Activated B cell treated with CpG ODN at 0.5 μM for 24 hours (primary cell): ENCODE data around the gene ROBO3. TPM values are rescaled to one million over a fixed set of nuclear protein-coding genes. Genes with fewer than 3 reads are reported as not detected.

Source experiments
- ATAC-seq: fragments of 200-7000 bp; cut with Tn5 transposase; one replicate; pipeline ENCODE4 v1.10.0; 2021; ENCODE audit warnings: low read depth, mild to moderate bottlenecking, moderate library complexity
- CTCF ChIA-PET: fragments of 350-600 bp; sonication (Branson Sonifier 250); formaldehyde crosslinking; loops from one replicate; lab custom pipeline; 2021; ENCODE audit warnings: antibody characterized with exemption; lab: Charles Lee
- POLR2A ChIA-PET: fragments of 350-600 bp; sonication (Branson Sonifier 250); formaldehyde crosslinking; loops from one replicate; lab custom pipeline; 2021; ENCODE audit warnings: antibody characterized with exemption; lab: Charles Lee
- DNase-seq: peaks from one replicate; pipeline ENCODE4 v3.0.0; 2022
- H3K27ac Mint-ChIP-seq: one replicate; pipeline ENCODE4 v1.8.0; 2020; ENCODE audit warnings: mixed read lengths
- H3K27me3 Mint-ChIP-seq: one replicate; pipeline ENCODE4 v1.8.0; 2021; ENCODE audit warnings: mixed read lengths
- H3K36me3 Mint-ChIP-seq: one replicate; pipeline ENCODE4 v1.8.0; 2021; ENCODE audit warnings: low read depth, mixed read lengths
- H3K4me1 Mint-ChIP-seq: one replicate; pipeline ENCODE4 v1.8.0; 2021; ENCODE audit warnings: mixed read lengths
- H3K4me3 Mint-ChIP-seq: one replicate; pipeline ENCODE4 v1.8.0; 2020; ENCODE audit warnings: mild to moderate bottlenecking, mixed read lengths
- H3K9me3 Mint-ChIP-seq: one replicate; pipeline ENCODE4 v1.8.0; 2020; ENCODE audit warnings: mixed read lengths
- intact Hi-C: fragments of 100-400 bp; cut with micrococcal nuclease; formaldehyde crosslinking; loops from one replicate; pipeline ENCODE4 v1.15.1; 2024
- total RNA-seq: library from RNA; stranded (reverse); gene quantifications from 2 replicates; pipeline ENCODE4 v1.2.3, GENCODE V29; 2022
- TF ChIP-seq, protein P1 (sequence below): fragments of 200-600 bp; IDR thresholded peaks from one replicate; pipeline ENCODE4 v1.8.0; 2022; ENCODE audit warnings: antibody characterized with exemption, mild to moderate bottlenecking

Gene ROBO3
- total RNA-seq, 1 donor from 2014 or later: 1.5 TPM

GRCh38 chr11:124865902-124866851 lies 945 bp downstream of the ROBO3 start:
- Mint-ChIP-seq H3K27me3 (peaks cover 85% of the 10 kb centered on the region), H3K9me3 (no peaks in the 10 kb centered on the region), H3K4me3 (no peak overlapping the region), H3K27ac (no peak overlapping the region), H3K4me1 (peaks cover 30% of the 10 kb centered on the region), H3K36me3 (no peaks in the 10 kb centered on the region)
- TF ChIP-seq, protein P1, sequence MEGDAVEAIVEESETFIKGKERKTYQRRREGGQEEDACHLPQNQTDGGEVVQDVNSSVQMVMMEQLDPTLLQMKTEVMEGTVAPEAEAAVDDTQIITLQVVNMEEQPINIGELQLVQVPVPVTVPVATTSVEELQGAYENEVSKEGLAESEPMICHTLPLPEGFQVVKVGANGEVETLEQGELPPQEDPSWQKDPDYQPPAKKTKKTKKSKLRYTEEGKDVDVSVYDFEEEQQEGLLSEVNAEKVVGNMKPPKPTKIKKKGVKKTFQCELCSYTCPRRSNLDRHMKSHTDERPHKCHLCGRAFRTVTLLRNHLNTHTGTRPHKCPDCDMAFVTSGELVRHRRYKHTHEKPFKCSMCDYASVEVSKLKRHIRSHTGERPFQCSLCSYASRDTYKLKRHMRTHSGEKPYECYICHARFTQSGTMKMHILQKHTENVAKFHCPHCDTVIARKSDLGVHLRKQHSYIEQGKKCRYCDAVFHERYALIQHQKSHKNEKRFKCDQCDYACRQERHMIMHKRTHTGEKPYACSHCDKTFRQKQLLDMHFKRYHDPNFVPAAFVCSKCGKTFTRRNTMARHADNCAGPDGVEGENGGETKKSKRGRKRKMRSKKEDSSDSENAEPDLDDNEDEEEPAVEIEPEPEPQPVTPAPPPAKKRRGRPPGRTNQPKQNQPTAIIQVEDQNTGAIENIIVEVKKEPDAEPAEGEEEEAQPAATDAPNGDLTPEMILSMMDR: no peak
- ATAC-seq: peak; percentile 28
- intact Hi-C loops: loop anchor here (2.0 to 10.0 kb wide), 2 partner anchors 29 to 451 kb away; no protein-coding TSS in a partner anchor
- DNase-seq: peak; percentile 43
- CTCF ChIA-PET: interaction anchor here (1.3 to 2.1 kb wide), 5 partner anchors 10 to 221 kb away, joined by 3 to 11 read pairs (median 6); no protein-coding TSS in a partner anchor
- POLR2A ChIA-PET: no interaction called here

- Mint-ChIP-seq H3K4me3 (no peak overlapping the region), H3K4me1 (peaks cover 30% of the 10 kb centered on the region), H3K9me3 (no peaks in the 10 kb centered on the region), H3K27me3 (peaks cover 88% of the 10 kb centered on the region), H3K27ac (no peak overlapping the region), H3K36me3 (no peaks in the 10 kb centered on the region)
- intact Hi-C loops: loop anchor here (1.0 to 10.0 kb wide), 4 partner anchors 31 to 453 kb away; no protein-coding TSS in a partner anchor
- TF ChIP-seq, protein P1: no peak
- ChIA-PET POLR2A (interaction anchor here (0.6 kb wide), 2 partner anchors 116 to 467 kb away, joined by 3 to 5 read pairs; no protein-coding TSS in a partner anchor), CTCF (interaction anchor here (2.1 kb wide), 2 partner anchors 198 to 223 kb away, joined by 6 to 11 read pairs; no protein-coding TSS in a partner anchor)
- DNase-seq (no peak), ATAC-seq (peak; percentile 50)
Measured at GRCh38 chr11:124867700-124868099, 2.5 kb downstream of the ROBO3 start.

DNA sequence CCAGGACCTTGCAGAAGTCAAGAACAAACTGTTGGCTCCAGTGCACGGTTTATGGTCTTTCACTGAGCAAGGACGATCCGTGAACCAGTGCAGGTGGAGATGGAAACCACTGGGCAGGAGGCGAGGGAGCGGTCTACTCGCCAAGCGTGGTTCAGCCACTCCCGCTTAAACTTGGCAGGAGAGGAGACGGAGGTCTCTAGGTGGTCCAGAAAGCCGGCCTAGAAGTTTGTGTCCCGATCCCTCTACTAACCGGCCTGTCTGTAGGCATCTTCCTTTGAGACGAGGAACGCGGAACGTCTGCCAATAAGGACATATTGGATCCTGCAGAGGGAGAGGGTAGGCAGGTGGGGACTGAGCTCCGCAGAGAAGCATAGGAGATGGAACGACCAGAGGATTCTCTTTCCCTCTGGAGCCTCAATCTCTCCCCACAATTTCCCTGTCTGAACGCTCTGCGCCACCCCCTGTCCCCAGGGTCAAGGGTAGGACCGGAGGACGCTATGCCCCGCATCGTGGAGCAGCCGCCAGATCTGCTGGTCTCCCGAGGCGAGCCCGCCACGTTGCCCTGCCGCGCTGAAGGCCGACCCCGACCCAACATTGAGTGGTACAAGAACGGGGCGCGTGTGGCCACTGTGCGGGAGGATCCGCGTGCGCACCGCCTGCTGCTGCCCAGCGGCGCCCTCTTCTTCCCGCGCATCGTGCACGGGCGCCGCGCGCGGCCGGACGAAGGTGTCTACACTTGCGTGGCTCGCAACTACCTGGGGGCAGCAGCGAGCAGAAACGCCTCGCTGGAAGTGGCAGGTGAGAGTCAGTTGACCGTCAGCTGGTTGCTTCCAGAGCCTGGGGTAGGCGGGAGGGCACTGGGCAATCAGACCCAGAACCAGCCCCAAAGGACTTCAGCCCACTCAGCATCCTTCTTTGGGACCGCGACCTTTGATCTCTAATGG lies 3.4 kb downstream of the ROBO3 start:
- ChIA-PET POLR2A (no interaction called here), CTCF (no interaction called here)
- H3K4me3 Mint-ChIP-seq: no peak overlapping the region
- peaks cover 85% of the 10 kb centered on the region for H3K27me3 Mint-ChIP-seq
- no peak overlapping the region for H3K27ac Mint-ChIP-seq
- H3K4me1 Mint-ChIP-seq: peaks cover 21% of the 10 kb centered on the region
- DNase-seq (no peak), ATAC-seq (no peak)
- no peaks in the 10 kb centered on the region for H3K36me3 Mint-ChIP-seq
- H3K9me3 Mint-ChIP-seq: no peaks in the 10 kb centered on the region
- TF ChIP-seq, protein P1: no peak
- intact Hi-C loops: loop anchor here (10.0 kb wide), 1 partner anchor 454 kb away; no protein-coding TSS in a partner anchor

DNA sequence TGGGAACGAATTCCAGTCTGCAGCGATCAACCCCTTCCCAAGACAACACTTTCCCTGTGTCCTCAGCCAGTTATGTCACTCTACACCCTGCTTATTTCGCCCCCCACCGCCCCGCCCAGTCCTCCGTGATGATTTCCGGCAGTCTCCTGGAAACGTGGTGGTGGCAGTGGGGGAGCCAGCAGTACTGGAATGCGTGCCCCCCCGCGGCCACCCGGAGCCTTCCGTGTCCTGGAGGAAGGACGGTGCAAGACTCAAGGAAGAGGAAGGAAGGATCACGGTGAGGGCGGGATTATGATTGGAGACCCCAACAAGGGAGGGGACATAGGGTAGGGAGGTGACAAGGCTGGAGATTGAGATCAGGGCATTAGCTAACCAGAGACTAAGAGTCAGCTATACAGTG lies 4.1 kb downstream of the ROBO3 start:
- ATAC-seq: no peak
- Mint-ChIP-seq H3K36me3 (no peaks in the 10 kb centered on the region), H3K27ac (no peak overlapping the region), H3K4me1 (peaks cover 21% of the 10 kb centered on the region), H3K4me3 (no peak overlapping the region), H3K9me3 (no peaks in the 10 kb centered on the region), H3K27me3 (peaks cover 85% of the 10 kb centered on the region)
- ChIA-PET POLR2A (no interaction called here), CTCF (no interaction called here)
- intact Hi-C loops: loop anchor here (10.0 kb wide), 1 partner anchor 455 kb away; no protein-coding TSS in a partner anchor
- TF ChIP-seq, protein P1: no peak
- no peak for DNase-seq
